K562 (cell line): ENCODE results near the gene ZBTB47. TPM values are rescaled to one million over a fixed set of nuclear protein-coding genes. Genes with fewer than 3 reads are reported as not detected.

ENCODE experiments used
- ARID2 ChIP-seq: fragments of 450-650 bp; IDR thresholded peaks from 2 replicates; pipeline ENCODE4 v1.6.1; 2017; ENCODE audit warnings: antibody characterized with exemption, mild to moderate bottlenecking
- CREM ChIP-seq: IDR thresholded peaks from 2 replicates; pipeline ENCODE4 v1.6.1; 2014; ENCODE audit warnings: antibody characterized with exemption, low read depth
- MXI1 ChIP-seq: IDR thresholded peaks from 2 replicates; pipeline ENCODE4 v1.6.1; 2011; ENCODE audit warnings: low read depth, mild to moderate bottlenecking, improper control_type of control experiment, low read length
- MYNN ChIP-seq, 2 experiments: sonication (generic); formaldehyde crosslinking in 1 of 2; IDR thresholded peaks; 2 replicates each; pipeline versions ENCODE4 v1.5.0 to v1.6.1; 2016 to 2020; ENCODE audit warnings: antibody characterized with exemption in 1 of 2, missing genetic modification reagents in 1 of 2
- PHTF2 ChIP-seq: fragments of 250-450 bp; sonication (Bioruptor Pico); IDR thresholded peaks from 2 replicates; pipeline ENCODE4 v1.5.0; 2021; ENCODE audit warnings: mild to moderate bottlenecking
- REST ChIP-seq, 2 experiments: fragments of 450-650 bp; formaldehyde crosslinking in 1 of 2; IDR thresholded peaks; 2 replicates each; pipeline versions ENCODE4 v1.4.0 to v1.6.1; 2014 to 2020; ENCODE audit warnings: mild to moderate bottlenecking in 2 of 2, borderline replicate concordance in 1 of 2, low read depth in 1 of 2
- SAFB2 ChIP-seq: fragments of 200-400 bp; formaldehyde crosslinking; IDR thresholded peaks from 2 replicates; pipeline ENCODE4 v1.6.1; 2018; ENCODE audit warnings: borderline replicate concordance, low read length, low read depth, moderate library complexity; ENCODE audit not compliant: severe bottlenecking
- ZNF518B ChIP-seq: fragments of 250-450 bp; sonication (Bioruptor Pico); IDR thresholded peaks from 2 replicates; pipeline ENCODE4 v1.5.0; 2021; ENCODE audit warnings: mild to moderate bottlenecking, moderate library complexity
- polyA plus RNA-seq, 8 experiments: library from polyadenylated mRNA; depleted of rRNA in 4 of 8; stranded (reverse) in 5 of 8; unstranded in 3 of 8; fragments of >200 nt; fragmentation: Nextera tagmentation in 2 of 8; fragmentation: Illumina TruSeq in 1 of 8; extraction: Ambion mirVana in 2 of 8; extraction: Trizol in 1 of 8; gene quantifications; 2 replicates each; pipeline versions ENCODE4 v1.2.1 to v1.2.3, GENCODE V29; 2011 to 2014; ENCODE audit warnings: inconsistent platforms in 1 of 8, missing spikeins in 1 of 8
- total RNA-seq, 7 experiments: library from RNA; depleted of rRNA in 6 of 7; stranded (reverse); fragments of >200 nt in 6 of 7; fragmentation: Illumina TruSeq in 2 of 7; extraction: Trizol in 2 of 7; gene quantifications; 2 replicates each; pipeline versions ENCODE4 v1.2.1 to v1.2.3, GENCODE V29; 2011 to 2021; ENCODE audit warnings: low replicate concordance in 1 of 7
- TF ChIP-seq, protein P1 (sequence below): fragments of 450-650 bp; formaldehyde crosslinking; IDR thresholded peaks from 2 replicates; pipeline ENCODE4 v1.4.0; 2020; ENCODE audit warnings: mild to moderate bottlenecking, moderate library complexity

Gene ZBTB47
- total and polyA plus RNA-seq, 9 of the 15 experiments (the other 6 are each of a cell fraction or from before 2014, with no cell fraction given), result 0.11 to 4.6 (median 1.7) TPM; not detected in 1

DNA sequence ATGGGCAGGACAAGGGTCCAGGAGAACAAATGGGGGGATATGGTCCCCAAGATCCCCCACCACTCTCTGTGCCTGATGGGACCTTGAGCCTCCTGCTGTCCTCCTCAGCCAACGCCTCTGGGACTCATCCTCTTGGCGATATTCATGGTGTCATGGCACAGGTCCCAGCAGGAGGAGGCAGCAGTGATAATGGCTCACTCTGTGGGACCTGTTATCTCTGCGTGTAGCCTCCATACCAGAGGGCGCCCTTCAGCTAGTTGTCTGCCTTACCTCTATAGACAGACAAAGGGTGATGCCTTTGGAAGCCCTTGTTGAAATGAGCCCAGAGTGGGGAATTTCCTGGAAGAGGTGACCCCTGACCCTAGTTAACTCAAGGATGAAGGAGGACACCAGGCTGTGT, 7.4 kb downstream of the ZBTB47 start (continued):
- TF ChIP-seq ZNF518B (no peak), ARID2 (peak; percentile 67; the same call in 1 of the 2 replicates), SAFB2 (no peak), PHTF2 (no peak), CREM (peak; percentile 55), MYNN (IDR thresholded peaks at IDR 0.05) (0 out of 2 replicates have a peak, but pooled peaks have one; percentile 33), MYNN (CRISPR knock-in tag; IDR thresholded peaks at IDR 0.05) (no peak), MXI1 (no peak), REST (IDR thresholded peaks at IDR 0.05; ENCODE audit: borderline replicate concordance) (peak; percentile 83), REST (CRISPR knock-in tag; IDR thresholded peaks at IDR 0.05; ENCODE audit: low read depth) (no peak)
- TF ChIP-seq, protein P1, sequence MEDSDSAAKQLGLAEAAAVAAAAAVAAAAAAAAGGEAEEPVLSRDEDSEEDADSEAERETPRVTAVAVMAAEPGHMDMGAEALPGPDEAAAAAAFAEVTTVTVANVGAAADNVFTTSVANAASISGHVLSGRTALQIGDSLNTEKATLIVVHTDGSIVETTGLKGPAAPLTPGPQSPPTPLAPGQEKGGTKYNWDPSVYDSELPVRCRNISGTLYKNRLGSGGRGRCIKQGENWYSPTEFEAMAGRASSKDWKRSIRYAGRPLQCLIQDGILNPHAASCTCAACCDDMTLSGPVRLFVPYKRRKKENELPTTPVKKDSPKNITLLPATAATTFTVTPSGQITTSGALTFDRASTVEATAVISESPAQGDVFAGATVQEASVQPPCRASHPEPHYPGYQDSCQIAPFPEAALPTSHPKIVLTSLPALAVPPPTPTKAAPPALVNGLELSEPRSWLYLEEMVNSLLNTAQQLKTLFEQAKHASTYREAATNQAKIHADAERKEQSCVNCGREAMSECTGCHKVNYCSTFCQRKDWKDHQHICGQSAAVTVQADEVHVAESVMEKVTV, result peak; percentile 39; the same call in 1 of the 2 replicates
